CD14-positive monocyte (primary cell): ENCODE measurements around the gene UBA1. TPM values are rescaled to one million over a fixed set of nuclear protein-coding genes. Genes with fewer than 3 reads are reported as not detected.

Source experiments
- DNase-seq, 3 donors: peaks; one replicate each; pipeline ENCODE4 v3.0.0-alpha.2; 2011 to 2022
- H2AFZ ChIP-seq: 2 replicates; pipeline ENCODE4 v1.6.0; 2012; ENCODE audit warnings: mild to moderate bottlenecking, low read depth, low read length, inconsistent platforms; ENCODE audit not compliant: insufficient read depth, poor library complexity, severe bottlenecking
- H3K27ac ChIP-seq, 2 donors: 1 replicate in 1 of 2; 2 replicates in 1 of 2; pipeline ENCODE4 v1.5.1; 2012 to 2013; ENCODE audit warnings: low read length in 2 of 2, control low read depth in 1 of 2, inconsistent platforms in 1 of 2, low read depth in 1 of 2, mild to moderate bottlenecking in 1 of 2
- H3K27me3 ChIP-seq, 2 donors: one replicate each; pipeline versions ENCODE4 v1.6.0 to v1.6.1; 2011 to 2013; ENCODE audit warnings: low read length in 2 of 2; ENCODE audit not compliant: control insufficient read depth in 2 of 2, insufficient read depth in 2 of 2
- H3K36me3 ChIP-seq, 2 donors: replicated peaks in 1 of 2; 1 replicate in 1 of 2; 2 replicates in 1 of 2; pipeline versions ENCODE4 v1.5.1 to v1.6.1; 2012 to 2013; ENCODE audit warnings: low read length in 2 of 2, control low read depth in 1 of 2, inconsistent platforms in 1 of 2, mild to moderate bottlenecking in 1 of 2; ENCODE audit not compliant: insufficient read depth in 2 of 2, control insufficient read depth in 1 of 2
- H3K4me1 ChIP-seq, 2 donors: 1 replicate in 1 of 2; 2 replicates in 1 of 2; pipeline versions ENCODE4 v1.5.1 to v1.6.1; 2012 to 2013; ENCODE audit warnings: low read length in 2 of 2, control low read depth in 1 of 2, inconsistent platforms in 1 of 2, mild to moderate bottlenecking in 1 of 2, moderate library complexity in 1 of 2; ENCODE audit not compliant: insufficient read depth in 2 of 2, control insufficient read depth in 1 of 2
- H3K4me2 ChIP-seq: replicated peaks from 2 replicates; pipeline ENCODE3; 2012; ENCODE audit warnings: low read length, moderate library complexity, mild to moderate bottlenecking; ENCODE audit not compliant: poor library complexity, severe bottlenecking; ENCODE audit errors: extremely low read depth
- H3K4me3 ChIP-seq, 3 experiments: fragments of 200-600 bp in 1 of 3; sonication (generic) in 1 of 3; replicated peaks in 1 of 3; 1 replicate in 2 of 3; 2 replicates in 1 of 3; pipeline ENCODE4 v1.5.1; 2011 to 2013; ENCODE audit warnings: low read length in 3 of 3, mild to moderate bottlenecking in 3 of 3, control low read depth in 2 of 3, low read depth in 2 of 3, inconsistent platforms in 1 of 3, moderate library complexity in 1 of 3
- H3K79me2 ChIP-seq: 2 replicates; pipeline ENCODE4 v1.6.0; 2012; ENCODE audit warnings: mild to moderate bottlenecking, control low read depth, inconsistent platforms, low read length, moderate library complexity; ENCODE audit not compliant: insufficient read depth
- H3K9ac ChIP-seq: 2 replicates; pipeline ENCODE4 v1.6.0; 2017; ENCODE audit warnings: low read length, mild to moderate bottlenecking; ENCODE audit not compliant: insufficient read depth, poor library complexity, severe bottlenecking
- H3K9me3 ChIP-seq, 2 donors: replicated peaks in 1 of 2; 1 replicate in 1 of 2; 2 replicates in 1 of 2; pipeline versions ENCODE4 v1.5.1 to v1.6.1; 2012 to 2013; ENCODE audit warnings: low read length in 2 of 2, control low read depth in 1 of 2; ENCODE audit not compliant: control insufficient read depth in 1 of 2, insufficient read depth in 1 of 2
- H4K20me1 ChIP-seq: 2 replicates; pipeline ENCODE4 v1.6.0; 2012; ENCODE audit warnings: mild to moderate bottlenecking, low read length, control low read depth, moderate library complexity; ENCODE audit not compliant: insufficient read depth
- H3K27ac Mint-ChIP-seq, 7 donors: one replicate each; pipeline ENCODE4 v1.8.0; 2020; ENCODE audit warnings: mild to moderate bottlenecking in 7 of 7, mixed read lengths in 7 of 7, moderate library complexity in 6 of 7, inconsistent platforms in 2 of 7
- H3K27me3 Mint-ChIP-seq, 3 donors: one replicate each; pipeline ENCODE4 v1.8.0; 2021 to 2022; ENCODE audit warnings: low read depth in 3 of 3, mild to moderate bottlenecking in 3 of 3, mixed read lengths in 3 of 3, moderate library complexity in 3 of 3, inconsistent platforms in 1 of 3
- H3K36me3 Mint-ChIP-seq, 2 donors: one replicate each; pipeline ENCODE4 v1.8.0; 2020; ENCODE audit warnings: mixed read lengths in 2 of 2, inconsistent platforms in 1 of 2, mild to moderate bottlenecking in 1 of 2
- H3K4me1 Mint-ChIP-seq: one replicate; pipeline ENCODE4 v1.8.0; 2020; ENCODE audit warnings: mild to moderate bottlenecking, mixed read lengths
- H3K4me3 Mint-ChIP-seq, 2 donors: one replicate each; pipeline ENCODE4 v1.8.0; 2020; ENCODE audit warnings: mild to moderate bottlenecking in 2 of 2, mixed read lengths in 2 of 2, moderate library complexity in 1 of 2
- H3K9me3 Mint-ChIP-seq, 7 donors: one replicate each; pipeline ENCODE4 v1.8.0; 2020 to 2022; ENCODE audit warnings: mixed read lengths in 7 of 7, mild to moderate bottlenecking in 6 of 7, moderate library complexity in 6 of 7, inconsistent platforms in 2 of 7
- CTCF ChIP-seq: fragments of 200-600 bp; IDR thresholded peaks from one replicate; pipeline ENCODE4 v1.8.0; 2022; ENCODE audit warnings: antibody characterized with exemption, mild to moderate bottlenecking
- WGBS: methylation state at CpG from one replicate; pipeline ENCODE4 v1.1.5; 2013; ENCODE audit warnings: missing lambda C conversion rate; ENCODE audit not compliant: insufficient coverage; 5-methylcytosine and 5-hydroxymethylcytosine counted together
- intact Hi-C, 2 donors: fragments of 100-400 bp; cut with micrococcal nuclease; formaldehyde crosslinking; loops; one replicate each; pipeline versions ENCODE4 v1.15.0 to v1.15.1; 2023
- polyA plus RNA-seq, 3 donors: library from polyadenylated mRNA; depleted of rRNA in 1 of 3; unstranded in 2 of 3; stranded (reverse) in 1 of 3; fragments of 300-500 nt in 2 of 3; fragments of >200 nt in 1 of 3; fragmentation: Illumina TruSeq in 2 of 3; gene quantifications; 1 replicate in 2 of 3; 2 replicates in 1 of 3; pipeline ENCODE4 v1.2.3, GENCODE V29; 2012 to 2021

Gene UBA1
- polyA plus RNA-seq, 3 donors: 125 to 157 (median 150) TPM

GRCh38 chrX:47227334-47227583 lies 33.6 kb downstream of the UBA1 start:
- H3K9me3 Mint-ChIP-seq: peaks cover 0 to 9% (median 0%) of the 10 kb centered on the region in 7 donors
- no peaks in the 10 kb centered on the region for H3K4me1 Mint-ChIP-seq
- Histone ChIP-seq H3K4me2 (no peak overlapping the region), H2AFZ (no peak overlapping the region), H3K79me2 (peaks cover under 1% of the 10 kb centered on the region), H3K4me3 (no peak overlapping the region), H3K4me1 (peaks cover 1 to 2% of the 10 kb centered on the region in 2 donors), H3K27ac (no peak overlapping the region), H3K9ac (no peak overlapping the region), H3K9me3 (no peaks in the 10 kb centered on the region), H4K20me1 (peaks cover 23% of the 10 kb centered on the region), H3K27me3 (peaks cover 0 to 5% of the 10 kb centered on the region in 2 donors), H3K36me3 (peaks cover 46 to 64% of the 10 kb centered on the region in 2 donors)
- peak overlapping the region in 1 of 7 donors; percentile 67 for H3K27ac Mint-ChIP-seq
- intact Hi-C loops: no loop called here
- H3K36me3 Mint-ChIP-seq: peaks cover 47 to 80% of the 10 kb centered on the region in 2 donors
- peaks cover 0 to 47% (median 0%) of the 10 kb centered on the region in 3 donors for H3K27me3 Mint-ChIP-seq
- TF ChIP-seq CTCF: no peak
- no peak for DNase-seq
- no peak overlapping the region for H3K4me3 Mint-ChIP-seq
- WGBS: 100% methylated on average over 1 of the region's 9 CpGs

GRCh38 chrX:47228550-47229270 lies 35.1 kb downstream of the UBA1 start:
- H4K20me1 ChIP-seq: peaks cover 11% of the 10 kb centered on the region
- no peak overlapping the region for H3K4me3 ChIP-seq
- H3K27me3 ChIP-seq: peaks cover 0 to 7% of the 10 kb centered on the region in 2 donors
- H3K79me2 ChIP-seq: peaks cover under 1% of the 10 kb centered on the region
- peaks cover 0 to 13% (median 3%) of the 10 kb centered on the region in 7 donors for H3K9me3 Mint-ChIP-seq
- intact Hi-C loops: no loop called here
- peaks cover 38 to 52% of the 10 kb centered on the region in 2 donors for H3K36me3 ChIP-seq
- 100% methylated on average over 2 of the region's 12 CpGs for WGBS
- H3K4me1 Mint-ChIP-seq: peaks cover 1% of the 10 kb centered on the region
- no peak overlapping the region for H3K27ac ChIP-seq
- no peaks in the 10 kb centered on the region for H3K9me3 ChIP-seq
- DNase-seq: no peak
- peak overlapping the region in 4 of 7 donors; percentile 37 to 81 (median 66) for H3K27ac Mint-ChIP-seq
- H3K36me3 Mint-ChIP-seq: peaks cover 43 to 70% of the 10 kb centered on the region in 2 donors
- TF ChIP-seq CTCF: no peak
- peaks cover 0 to 57% (median 0%) of the 10 kb centered on the region in 3 donors for H3K27me3 Mint-ChIP-seq
- H2AFZ ChIP-seq: no peak overlapping the region
- no peak overlapping the region for H3K4me2 ChIP-seq
- no peak overlapping the region for H3K4me3 Mint-ChIP-seq
- peaks cover 8 to 9% of the 10 kb centered on the region in 2 donors for H3K4me1 ChIP-seq
- H3K9ac ChIP-seq: no peak overlapping the region
